OCI-LY1 (cell line): ENCODE results near the gene TEAD1.

Experiments used
- EZH2 ChIP-seq: fragments of 200-600 bp; sonication (generic), shearing (Covaris generic); IDR thresholded peaks from 2 replicates; pipeline ENCODE4 v1.8.0; 2017; ENCODE audit warnings: borderline replicate concordance, mixed run types, mild to moderate bottlenecking, antibody characterized with exemption, low read length, moderate library complexity, mixed read lengths
- TF ChIP-seq, protein P1 (sequence below): fragments of 200-600 bp; sonication (generic), shearing (Covaris generic); IDR thresholded peaks from 2 replicates; pipeline ENCODE4 v1.5.1; 2017; ENCODE audit warnings: mild to moderate bottlenecking, antibody characterized with exemption, low read length, moderate library complexity, mixed read lengths

DNA sequence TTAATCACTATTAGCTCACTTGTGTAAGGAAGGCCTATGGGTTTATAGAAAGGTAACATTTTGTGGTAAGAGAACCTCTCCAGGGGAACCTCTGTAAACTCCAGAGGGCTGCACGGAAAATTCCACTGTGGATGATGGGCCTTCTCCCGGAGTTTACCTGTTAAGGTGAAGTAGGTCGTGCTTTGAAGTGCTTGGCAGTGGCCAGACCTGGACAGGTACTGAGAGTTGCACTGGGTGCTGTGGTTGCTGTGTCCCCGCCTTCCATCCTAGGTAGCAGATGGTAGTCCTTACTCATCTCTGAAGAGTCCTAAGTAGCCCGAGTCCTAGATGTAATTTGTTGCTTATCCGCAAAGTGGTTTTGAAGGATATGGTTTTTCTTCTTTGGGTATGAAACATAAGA is 133.4 kb downstream of the TEAD1 start:
- TF ChIP-seq, protein P1, sequence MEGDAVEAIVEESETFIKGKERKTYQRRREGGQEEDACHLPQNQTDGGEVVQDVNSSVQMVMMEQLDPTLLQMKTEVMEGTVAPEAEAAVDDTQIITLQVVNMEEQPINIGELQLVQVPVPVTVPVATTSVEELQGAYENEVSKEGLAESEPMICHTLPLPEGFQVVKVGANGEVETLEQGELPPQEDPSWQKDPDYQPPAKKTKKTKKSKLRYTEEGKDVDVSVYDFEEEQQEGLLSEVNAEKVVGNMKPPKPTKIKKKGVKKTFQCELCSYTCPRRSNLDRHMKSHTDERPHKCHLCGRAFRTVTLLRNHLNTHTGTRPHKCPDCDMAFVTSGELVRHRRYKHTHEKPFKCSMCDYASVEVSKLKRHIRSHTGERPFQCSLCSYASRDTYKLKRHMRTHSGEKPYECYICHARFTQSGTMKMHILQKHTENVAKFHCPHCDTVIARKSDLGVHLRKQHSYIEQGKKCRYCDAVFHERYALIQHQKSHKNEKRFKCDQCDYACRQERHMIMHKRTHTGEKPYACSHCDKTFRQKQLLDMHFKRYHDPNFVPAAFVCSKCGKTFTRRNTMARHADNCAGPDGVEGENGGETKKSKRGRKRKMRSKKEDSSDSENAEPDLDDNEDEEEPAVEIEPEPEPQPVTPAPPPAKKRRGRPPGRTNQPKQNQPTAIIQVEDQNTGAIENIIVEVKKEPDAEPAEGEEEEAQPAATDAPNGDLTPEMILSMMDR = no peak
- TF ChIP-seq EZH2 = no peak
